GM19452 (cell line): ENCODE measurements around the gene PDHX.

Experiments
- ATAC-seq: cut with Tn5 transposase; IDR thresholded peaks from one replicate; pipeline ENCODE4 v1.9.1; 2021; ENCODE audit not compliant: unreplicated experiment

The PDHX gene

GRCh38 chr11:34953955-34954354 lies 37.5 kb downstream of the PDHX start:
- ATAC-seq, result no peak

DNA sequence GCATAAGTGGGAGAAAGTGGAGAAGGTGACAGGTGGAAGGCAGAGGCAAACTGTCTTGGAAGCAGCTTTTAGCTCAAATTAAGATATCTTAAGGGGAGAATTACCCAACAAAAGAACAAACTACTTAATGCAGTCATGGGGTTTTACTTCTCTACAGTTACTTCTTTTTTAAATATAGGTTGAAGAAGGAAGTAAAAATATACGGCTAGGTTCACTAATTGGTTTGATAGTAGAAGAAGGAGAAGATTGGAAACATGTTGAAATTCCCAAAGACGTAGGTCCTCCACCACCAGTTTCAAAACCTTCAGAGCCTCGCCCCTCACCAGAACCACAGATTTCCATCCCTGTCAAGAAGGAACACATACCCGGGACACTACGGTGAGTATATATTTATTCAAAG lies 40.8 kb downstream of the PDHX start:
- no peak for ATAC-seq

DNA sequence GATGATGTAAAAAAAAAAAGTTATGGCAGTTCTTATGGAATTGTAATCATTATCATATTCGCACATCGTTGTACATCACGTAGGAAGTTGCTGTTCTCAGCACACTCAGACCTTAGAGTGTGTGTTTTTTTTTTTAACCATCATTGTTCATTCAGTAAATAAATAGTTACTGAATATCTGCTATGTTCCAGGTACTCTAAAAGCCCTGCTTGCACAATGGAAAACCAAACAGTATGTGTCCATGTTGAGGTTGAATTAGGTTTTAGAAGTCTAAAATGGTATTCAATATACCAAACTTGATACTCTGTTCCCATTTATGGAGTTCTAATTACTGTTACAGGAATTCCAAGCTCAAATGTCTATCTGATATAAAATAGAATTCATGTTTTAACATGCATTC lies 41.2 kb downstream of the PDHX start:
- ATAC-seq, result no peak

DNA sequence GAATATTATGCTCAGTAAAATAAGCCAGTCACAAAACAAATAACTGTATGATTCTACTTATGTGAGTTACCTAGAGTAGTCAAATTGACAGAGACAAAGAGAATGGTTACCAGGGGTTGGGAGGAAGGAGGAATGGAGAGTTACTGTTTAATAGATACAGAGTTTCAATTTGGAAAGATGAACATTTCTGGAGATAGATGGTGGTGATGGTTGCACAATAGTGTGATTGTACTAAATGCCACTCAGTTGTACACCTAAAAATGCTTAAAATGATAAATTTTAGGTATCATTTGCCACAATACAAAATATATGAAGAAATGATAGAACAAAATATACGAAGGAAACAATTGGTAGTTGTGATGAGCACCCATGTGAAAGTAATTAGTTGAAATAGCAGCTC lies 43.4 kb downstream of the PDHX start:
- no peak for ATAC-seq

DNA sequence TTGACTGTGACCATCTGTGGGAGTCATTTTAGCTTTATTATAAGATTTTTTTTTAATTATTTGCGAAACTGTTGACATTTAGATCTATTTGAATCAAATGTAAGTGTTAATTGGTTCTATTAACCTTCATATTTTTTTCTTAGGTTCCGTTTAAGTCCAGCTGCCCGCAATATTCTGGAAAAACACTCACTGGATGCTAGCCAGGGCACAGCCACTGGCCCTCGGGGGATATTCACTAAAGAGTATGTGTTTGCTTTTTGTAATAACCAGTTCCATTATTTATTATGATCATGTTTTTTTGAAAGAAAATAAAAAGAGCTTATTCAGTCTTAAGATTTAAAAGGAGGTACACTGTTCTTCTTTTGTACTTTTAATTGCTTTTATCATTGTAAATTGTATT lies 43.9 kb downstream of the PDHX start:
- ATAC-seq, result no peak

DNA sequence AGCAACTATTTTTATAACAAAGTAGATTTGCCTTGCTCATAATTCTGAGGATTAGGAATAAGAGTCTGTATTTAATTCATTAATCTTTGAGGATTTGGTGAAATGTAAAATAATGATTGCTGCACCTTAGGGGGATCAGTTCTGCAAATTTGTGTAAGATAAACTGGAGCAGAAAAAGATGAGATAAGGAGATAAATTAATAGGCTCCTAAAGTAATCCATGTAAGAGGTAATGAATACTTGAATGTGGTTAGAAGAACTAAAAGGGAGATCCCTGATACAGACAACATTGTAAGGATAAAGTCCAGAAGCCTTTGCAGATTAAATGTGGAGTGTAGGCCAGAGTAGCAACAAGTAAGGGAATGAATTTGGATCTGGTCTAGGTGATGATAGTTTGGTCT lies 45.6 kb downstream of the PDHX start:
- ATAC-seq, result no peak

- ATAC-seq, result no peak
These were observed 46.9 kb downstream of the PDHX start for GRCh38 chr11:34963351-34963750.

- ATAC-seq, result no peak
These were observed 48.4 kb downstream of the PDHX start for GRCh38 chr11:34964610-34965331.

DNA sequence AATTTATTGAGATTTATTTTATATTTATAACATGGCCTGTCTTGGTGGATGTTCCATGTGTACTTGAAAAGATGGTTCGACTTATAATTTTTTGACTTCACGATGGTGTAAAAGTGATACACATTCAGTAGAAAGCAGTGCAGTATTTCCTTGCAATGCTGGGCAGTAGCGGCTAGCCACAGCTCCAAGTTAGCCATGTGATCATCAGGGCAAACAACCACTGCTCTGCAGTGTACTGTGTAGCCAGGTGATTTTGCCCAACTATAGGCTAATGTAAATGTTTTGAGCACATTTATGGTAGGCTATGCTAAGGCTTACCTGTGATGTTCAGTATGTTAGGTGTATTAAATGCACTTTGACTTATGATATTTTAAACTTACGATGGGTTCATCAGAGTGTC lies 52.4 kb downstream of the PDHX start:
- ATAC-seq, result no peak

GRCh38 chr11:34970033-34970432 lies 53.6 kb downstream of the PDHX start:
- ATAC-seq, result no peak

- no peak for ATAC-seq
These were observed 54.1 kb downstream of the PDHX start for GRCh38 chr11:34970480-34970879.

- no peak for ATAC-seq
These were observed 55.5 kb downstream of the PDHX start for GRCh38 chr11:34971928-34972327.

GRCh38 chr11:34972366-34972765 lies 55.9 kb downstream of the PDHX start:
- ATAC-seq, result no peak

- no peak for ATAC-seq
These were observed 56.5 kb downstream of the PDHX start for GRCh38 chr11:34972892-34973291.

DNA sequence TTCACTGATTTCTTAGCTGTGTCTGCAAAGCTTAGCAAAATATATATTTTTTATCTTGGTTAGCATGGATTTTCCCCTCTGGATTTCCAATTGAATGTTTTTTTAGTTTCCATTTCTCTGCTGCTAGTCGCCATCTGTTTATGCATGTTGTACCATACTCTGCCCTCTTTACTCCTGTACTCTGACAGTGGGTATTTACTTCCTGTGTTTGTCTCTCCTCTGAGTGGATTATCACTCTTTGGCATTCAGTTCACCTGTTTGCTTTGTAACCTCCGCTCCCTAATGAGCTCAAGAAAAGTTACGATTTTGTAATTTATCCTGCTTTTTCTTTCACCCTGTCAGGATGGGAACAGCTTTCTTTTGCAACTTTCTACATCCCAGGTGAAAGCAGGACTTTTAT lies 59.1 kb downstream of the PDHX start:
- no peak for ATAC-seq

DNA sequence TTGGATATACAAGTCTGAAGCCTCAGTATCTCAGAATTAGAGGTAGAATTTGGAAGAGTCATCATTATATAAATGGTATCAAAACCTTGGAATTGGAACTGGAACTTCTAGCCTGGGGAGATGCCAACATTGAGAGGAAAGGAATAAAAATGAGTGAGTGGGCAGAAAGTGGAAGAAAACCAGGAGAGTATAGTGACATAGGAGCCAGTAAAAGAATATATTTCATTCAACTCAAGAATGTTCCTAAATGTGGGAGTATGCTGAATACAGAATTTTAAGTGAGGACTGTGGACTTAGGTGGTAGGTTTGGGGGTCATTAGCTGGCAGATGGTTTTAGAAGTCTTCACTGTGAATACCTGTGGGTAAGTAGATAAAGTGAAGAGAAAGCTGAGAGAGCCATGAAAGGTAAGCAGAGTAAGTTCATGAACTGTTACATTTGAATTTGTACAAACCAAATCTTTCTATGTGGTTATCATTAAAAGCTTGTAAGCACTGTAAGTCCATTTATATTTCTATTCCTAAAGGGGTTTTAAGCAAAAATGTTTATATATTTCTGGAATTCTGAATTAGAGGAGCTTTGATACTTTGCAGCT lies 60.2 kb downstream of the PDHX start:
- no peak for ATAC-seq

- ATAC-seq, result no peak
These were observed 60.9 kb downstream of the PDHX start for GRCh38 chr11:34977089-34977912.

- ATAC-seq, result no peak
These were observed 62.1 kb downstream of the PDHX start for GRCh38 chr11:34978236-34979191.

DNA sequence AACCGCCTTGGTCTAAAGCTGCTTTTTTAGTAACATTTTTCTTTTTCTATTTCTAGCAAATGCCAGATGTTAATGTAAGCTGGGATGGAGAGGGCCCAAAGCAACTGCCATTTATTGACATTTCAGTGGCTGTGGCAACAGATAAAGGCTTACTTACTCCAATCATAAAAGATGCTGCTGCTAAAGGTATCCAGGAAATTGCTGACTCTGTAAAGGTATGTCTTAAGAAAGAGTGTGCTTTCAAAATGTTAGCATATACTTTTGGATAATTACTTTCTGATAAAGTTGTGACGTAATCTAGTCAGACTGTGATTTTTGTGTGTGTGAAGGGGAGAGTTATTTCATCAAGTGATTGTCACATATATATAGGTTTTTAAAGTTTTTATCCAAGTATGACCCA lies 68.1 kb downstream of the PDHX start:
- ATAC-seq, result no peak

DNA sequence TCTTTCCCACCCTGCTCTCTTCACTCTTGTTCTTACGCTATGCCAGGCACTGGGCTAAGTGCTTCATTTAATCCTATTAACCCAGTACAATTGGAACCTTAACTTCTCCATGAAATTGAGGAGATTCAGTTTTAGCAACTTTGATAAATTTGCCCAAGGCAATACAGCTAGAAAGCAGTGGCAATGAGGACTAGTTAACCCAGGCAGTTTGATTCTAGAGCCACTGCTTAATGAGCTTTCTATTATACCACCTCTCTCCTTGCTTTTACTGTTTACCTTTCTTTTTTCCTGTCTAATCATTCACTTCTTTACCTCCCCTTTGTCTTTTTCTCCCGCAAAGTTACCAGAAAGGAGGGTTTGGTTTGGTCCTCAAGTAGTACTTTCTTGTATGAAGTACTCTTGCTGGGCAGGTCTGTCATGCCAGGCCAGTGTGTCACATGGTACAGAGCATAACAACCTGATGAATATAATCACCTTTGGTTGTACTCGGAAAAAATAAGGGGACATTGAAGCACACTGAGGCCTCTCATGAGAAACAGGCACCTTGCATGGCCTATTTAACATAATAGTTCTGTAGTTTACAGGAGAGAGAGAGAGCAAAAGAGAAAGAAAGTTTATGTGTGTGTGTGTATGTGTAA lies 70.6 kb downstream of the PDHX start:
- no peak for ATAC-seq

DNA sequence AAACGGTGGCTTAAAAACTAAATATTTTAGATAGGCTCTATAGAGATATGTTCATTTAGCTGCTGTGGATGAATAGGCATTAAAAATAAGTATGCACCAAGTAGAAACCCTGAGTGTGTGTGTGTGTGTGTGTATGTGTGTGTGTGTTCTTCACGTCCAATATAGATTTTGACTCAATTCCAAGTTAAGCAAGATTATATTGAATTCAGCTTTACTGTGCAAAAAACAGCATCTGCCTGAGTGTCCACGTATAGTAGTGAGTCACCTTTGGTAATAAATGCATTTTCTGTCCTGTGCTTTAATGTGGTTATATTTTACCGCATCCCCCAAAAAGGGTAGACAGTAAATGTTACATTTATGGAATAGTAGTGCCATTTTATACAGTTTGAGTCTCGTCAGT lies 71.2 kb downstream of the PDHX start:
- no peak for ATAC-seq
